Amniotic stem cell (primary cell): ENCODE data around the gene KRT27.
"Not testable (repeated sequence)": the region's sequence is repeated elsewhere in the genome, so short reads cannot be mapped to it uniquely, and the experiment has no call there.

Experiments
- DNase-seq: peaks from one replicate; lab custom pipeline; 2025; lab: John Stamatoyannopoulos, UW

Gene KRT27

GRCh38 chr17:40755231-40755630 lies 27.1 kb downstream of the KRT27 start, which contains the start of gene KRT25:
Gene KRT25 (minus strand): TSS chr17:40755331. CDS start chr17:40755271, 60 bp downstream.
- DNase-seq: no peak

- no peak for DNase-seq
These were observed 28.5 kb downstream of the KRT27 start for GRCh38 chr17:40753804-40754203.

- no peak for DNase-seq
These were observed 31.3 kb downstream of the KRT27 start for GRCh38 chr17:40751065-40751464.

GRCh38 chr17:40750391-40750790 lies 32.0 kb downstream of the KRT27 start:
- no peak for DNase-seq

GRCh38 chr17:40748666-40749065 lies 33.7 kb downstream of the KRT27 start:
- not testable (repeated sequence) for DNase-seq

- DNase-seq: no peak
These were observed 43.8 kb downstream of the KRT27 start for GRCh38 chr17:40738553-40738952.

GRCh38 chr17:40735016-40735415 lies 47.3 kb downstream of the KRT27 start:
- DNase-seq: no peak

- DNase-seq: no peak
These were observed 48.3 kb downstream of the KRT27 start for GRCh38 chr17:40734018-40734417.

GRCh38 chr17:40730970-40731369 lies 51.4 kb downstream of the KRT27 start:
- no peak for DNase-seq

GRCh38 chr17:40727447-40728231 lies 54.7 kb downstream of the KRT27 start:
- no peak for DNase-seq

- DNase-seq: no peak
These were observed 55.4 kb downstream of the KRT27 start for GRCh38 chr17:40726919-40727318.
